HG03280 (cell line): ENCODE data around the gene PRODH2.
"Not testable (repeated sequence)": the region's sequence is repeated elsewhere in the genome, so short reads cannot be mapped to it uniquely, and the experiment has no call there.

Experiments used
- ATAC-seq: cut with Tn5 transposase; IDR thresholded peaks from one replicate; pipeline ENCODE4 v1.9.1; 2021; ENCODE audit warnings: mild to moderate bottlenecking, moderate library complexity; ENCODE audit not compliant: unreplicated experiment

The PRODH2 gene

GRCh38 chr19:35783469-35784434, 28.9 kb downstream of the PRODH2 start:
- no peak for ATAC-seq

GRCh38 chr19:35782589-35782988, 30.1 kb downstream of the PRODH2 start:
- no peak for ATAC-seq

GRCh38 chr19:35781650-35782049, 31.0 kb downstream of the PRODH2 start:
- no peak for ATAC-seq

- no peak for ATAC-seq
Measured at GRCh38 chr19:35780717-35781116, 31.9 kb downstream of the PRODH2 start.

GRCh38 chr19:35780058-35780457, 32.6 kb downstream of the PRODH2 start:
- ATAC-seq, result no peak

- no peak for ATAC-seq
Measured at GRCh38 chr19:35779033-35779432, 33.6 kb downstream of the PRODH2 start.

GRCh38 chr19:35777961-35778360, 34.7 kb downstream of the PRODH2 start:
- no peak for ATAC-seq

GRCh38 chr19:35777086-35777841, 35.4 kb downstream of the PRODH2 start:
- no peak for ATAC-seq

GRCh38 chr19:35776102-35776788, 36.4 kb downstream of the PRODH2 start:
- ATAC-seq, result no peak

GRCh38 chr19:35775298-35776101, 37.1 kb downstream of the PRODH2 start, which contains the start of gene ARHGAP33:
ARHGAP33 (plus strand) TSS chr19:35775564; CDS start chr19:35775659, 95 bp downstream.
- ATAC-seq, result peak; percentile 92

- ATAC-seq, result no peak
Measured at GRCh38 chr19:35775046-35775297, 37.7 kb downstream of the PRODH2 start.

- no peak for ATAC-seq
Measured at GRCh38 chr19:35774274-35775045, 38.2 kb downstream of the PRODH2 start.

GRCh38 chr19:35773020-35773806, 39.4 kb downstream of the PRODH2 start:
- ATAC-seq, result no peak

GRCh38 chr19:35772362-35772761, 40.3 kb downstream of the PRODH2 start:
- not testable (repeated sequence) for ATAC-seq

- ATAC-seq, result no peak
Measured at GRCh38 chr19:35768082-35768421, 44.6 kb downstream of the PRODH2 start.

- ATAC-seq, result no peak
Measured at GRCh38 chr19:35767288-35768081, 45.2 kb downstream of the PRODH2 start.

- ATAC-seq, result no peak
Measured at GRCh38 chr19:35766571-35767104, 46.0 kb downstream of the PRODH2 start.
